Fibroblast of lung (primary cell): Measurements from ENCODE around the gene HEPACAM.

Experiments used
- CTCF ChIP-seq, 2 donors: IDR thresholded peaks in 1 of 2; conservative IDR thresholded peaks in 1 of 2; 1 replicate in 1 of 2; 2 replicates in 1 of 2; pipeline ENCODE4 v1.5.1; 2011 to 2012; ENCODE audit warnings: low read length in 2 of 2, control low read depth in 1 of 2, inconsistent platforms in 1 of 2, low read depth in 1 of 2, mild to moderate bottlenecking in 1 of 2
- EZH2 ChIP-seq: IDR thresholded peaks from 2 replicates; pipeline ENCODE4 v1.5.1; 2012; ENCODE audit warnings: low read length, control low read depth, mild to moderate bottlenecking; ENCODE audit errors: missing control alignments

GRCh38 chr11:124945826-124946225 lies 10.0 kb upstream of the HEPACAM start:
- TF ChIP-seq CTCF (conservative IDR thresholded peaks at IDR 0.05 in 1 of 2, IDR thresholded peaks at IDR 0.05 in 1 of 2; ENCODE audit: low read depth in 1 of 2, low read length in 2 of 2): no peak
- TF ChIP-seq EZH2: no peak
